ENCODE measurements around the gene PPM1F. TPM values are rescaled to one million over a fixed set of nuclear protein-coding genes. Genes with fewer than 3 reads are reported as not detected.

PPM1F gene
- total RNA-seq, 2 experiments from 2014 or later, result 18.2 to 18.8 TPM

- ATAC-seq (no peak), DNase-seq (no peak)
- intact Hi-C loops (cut with micrococcal nuclease), result loop anchor here (5.0 kb wide), 1 partner anchor 224 kb away; no protein-coding TSS in a partner anchor
These were observed 16.4 kb downstream of the PPM1F start for GRCh38 chr22:21936151-21936775.

GRCh38 chr22:21933910-21934309, 18.7 kb downstream of the PPM1F start:
- Mint-ChIP-seq H3K27me3 (no peaks in the 10 kb centered on the region), H3K9me3 (no peaks in the 10 kb centered on the region), H3K27ac (no peak overlapping the region), H3K4me1 (ENCODE audit: low read depth) (peaks cover 13% of the 10 kb centered on the region), H3K36me3 (ENCODE audit: low read depth) (no peaks in the 10 kb centered on the region), H3K4me3 (no peak overlapping the region)
- ChIA-PET CTCF (no interaction called here), POLR2A (no interaction called here)
- no peak for ATAC-seq
- intact Hi-C loops (cut with micrococcal nuclease), result no loop called here
- TF ChIP-seq, protein P1, sequence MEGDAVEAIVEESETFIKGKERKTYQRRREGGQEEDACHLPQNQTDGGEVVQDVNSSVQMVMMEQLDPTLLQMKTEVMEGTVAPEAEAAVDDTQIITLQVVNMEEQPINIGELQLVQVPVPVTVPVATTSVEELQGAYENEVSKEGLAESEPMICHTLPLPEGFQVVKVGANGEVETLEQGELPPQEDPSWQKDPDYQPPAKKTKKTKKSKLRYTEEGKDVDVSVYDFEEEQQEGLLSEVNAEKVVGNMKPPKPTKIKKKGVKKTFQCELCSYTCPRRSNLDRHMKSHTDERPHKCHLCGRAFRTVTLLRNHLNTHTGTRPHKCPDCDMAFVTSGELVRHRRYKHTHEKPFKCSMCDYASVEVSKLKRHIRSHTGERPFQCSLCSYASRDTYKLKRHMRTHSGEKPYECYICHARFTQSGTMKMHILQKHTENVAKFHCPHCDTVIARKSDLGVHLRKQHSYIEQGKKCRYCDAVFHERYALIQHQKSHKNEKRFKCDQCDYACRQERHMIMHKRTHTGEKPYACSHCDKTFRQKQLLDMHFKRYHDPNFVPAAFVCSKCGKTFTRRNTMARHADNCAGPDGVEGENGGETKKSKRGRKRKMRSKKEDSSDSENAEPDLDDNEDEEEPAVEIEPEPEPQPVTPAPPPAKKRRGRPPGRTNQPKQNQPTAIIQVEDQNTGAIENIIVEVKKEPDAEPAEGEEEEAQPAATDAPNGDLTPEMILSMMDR (IDR thresholded peaks at IDR 0.05), result no peak
- no peak for DNase-seq

More at GRCh38 chr22:21936151-21936775, 16.4 kb downstream of the PPM1F start:
- POLR2A ChIA-PET, result interaction anchor here (0.6 to 1.5 kb wide), 2 partner anchors 15 to 23 kb away, joined by 3 to 5 read pairs; partner anchors contain the start of gene PPM1F
- CTCF ChIA-PET, result interaction anchor here (0.7 to 7.3 kb wide), 7 partner anchors 15 to 223 kb away, joined by 3 to 126 read pairs (median 3); partner anchors contain the start of gene PPM1F
- TF ChIP-seq, protein P1 (IDR thresholded peaks at IDR 0.05), result no peak
- no peak overlapping the region for H3K27ac Mint-ChIP-seq
- peaks cover 20% of the 10 kb centered on the region for H3K4me1 Mint-ChIP-seq (ENCODE audit: low read depth)
- H3K27me3 Mint-ChIP-seq, result no peaks in the 10 kb centered on the region
- no peak overlapping the region for H3K4me3 Mint-ChIP-seq
- H3K9me3 Mint-ChIP-seq, result no peaks in the 10 kb centered on the region
- H3K36me3 Mint-ChIP-seq (ENCODE audit: low read depth), result peaks cover 4% of the 10 kb centered on the region

DNA sequence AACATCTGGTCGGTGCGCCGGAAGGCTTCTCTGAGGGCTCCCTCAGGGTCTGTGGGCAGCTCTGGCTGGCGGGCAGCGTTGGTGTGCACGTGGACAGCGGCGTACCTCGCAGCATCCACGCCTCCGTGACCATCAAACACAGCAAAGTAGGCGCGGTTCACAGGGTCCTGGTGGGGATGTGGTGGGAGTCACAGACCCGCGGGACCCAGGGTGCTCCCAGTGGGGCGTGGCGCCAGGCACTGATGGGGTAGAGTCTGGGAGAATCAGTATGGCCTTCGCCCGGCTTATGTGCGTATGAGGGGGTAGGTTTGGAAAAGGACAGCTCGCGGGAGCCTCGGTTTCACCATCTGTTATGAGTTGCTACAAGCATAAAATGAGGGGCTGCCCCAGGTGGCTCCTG, 19.2 kb downstream of the PPM1F start:
- CTCF ChIA-PET, result no interaction called here
- H3K27ac Mint-ChIP-seq, result no peak overlapping the region

DNA sequence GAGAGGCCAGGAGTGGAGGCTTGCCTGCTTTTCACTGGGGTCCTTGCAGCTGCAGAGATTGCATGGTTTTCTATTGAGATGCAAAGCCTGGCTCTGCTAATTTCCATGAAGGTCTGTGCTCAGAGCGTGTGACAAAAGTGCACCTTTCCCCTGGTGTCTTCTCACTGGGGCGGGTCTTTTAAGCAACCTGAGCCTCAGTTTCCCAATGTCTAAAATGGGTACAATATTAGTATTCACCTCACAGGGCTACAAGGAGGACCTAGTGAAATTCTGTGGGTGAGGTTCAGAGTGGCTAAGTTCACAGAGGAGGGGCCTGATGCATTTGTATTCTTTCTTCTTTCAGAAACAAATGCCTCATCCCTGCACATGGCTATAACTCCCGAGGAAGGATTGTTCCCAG, 20.3 kb downstream of the PPM1F start:
- DNase-seq (no peak), ATAC-seq (no peak)
- Mint-ChIP-seq H3K9me3 (no peaks in the 10 kb centered on the region), H3K4me3 (no peak overlapping the region), H3K4me1 (ENCODE audit: low read depth) (no peaks in the 10 kb centered on the region), H3K27ac (no peak overlapping the region), H3K36me3 (ENCODE audit: low read depth) (no peaks in the 10 kb centered on the region), H3K27me3 (no peaks in the 10 kb centered on the region)
- TF ChIP-seq, protein P1 (IDR thresholded peaks at IDR 0.05), result no peak
- intact Hi-C loops (cut with micrococcal nuclease), result no loop called here
- ChIA-PET CTCF (interaction anchor here (0.6 to 0.8 kb wide), 2 partner anchors 20 to 219 kb away, joined by 3 read pairs; partner anchors contain the start of gene PPM1F), POLR2A (no interaction called here)

More for the DNA sequence above, 19.2 kb downstream of the PPM1F start:
- H3K9me3 Mint-ChIP-seq, result no peaks in the 10 kb centered on the region
- no peaks in the 10 kb centered on the region for H3K27me3 Mint-ChIP-seq
- ATAC-seq (no peak), DNase-seq (no peak)
- no peak overlapping the region for H3K4me3 Mint-ChIP-seq
- H3K4me1 Mint-ChIP-seq (ENCODE audit: low read depth), result peaks cover 9% of the 10 kb centered on the region
- TF ChIP-seq, protein P1 (IDR thresholded peaks at IDR 0.05), result no peak
- POLR2A ChIA-PET, result no interaction called here
- no peaks in the 10 kb centered on the region for H3K36me3 Mint-ChIP-seq (ENCODE audit: low read depth)
- intact Hi-C loops (cut with micrococcal nuclease), result no loop called here

GRCh38 chr22:21931056-21931455, 21.6 kb downstream of the PPM1F start:
- Mint-ChIP-seq H3K4me3 (no peak overlapping the region), H3K36me3 (ENCODE audit: low read depth) (no peaks in the 10 kb centered on the region), H3K4me1 (ENCODE audit: low read depth) (no peaks in the 10 kb centered on the region), H3K27ac (no peak overlapping the region), H3K27me3 (no peaks in the 10 kb centered on the region), H3K9me3 (no peaks in the 10 kb centered on the region)
- ATAC-seq (no peak), DNase-seq (no peak)
- ChIA-PET POLR2A (no interaction called here), CTCF (no interaction called here)
- intact Hi-C loops (cut with micrococcal nuclease), result no loop called here
- TF ChIP-seq, protein P1 (IDR thresholded peaks at IDR 0.05), result no peak

All from activated CD8-positive, alpha-beta T cell treated with anti-CD3 and anti-CD28 coated beads for 36 hours (primary cell).